GM23338 (cell line): ENCODE data around the gene CPD.

Experiments
- EZH2 ChIP-seq: fragments of 200-600 bp; sonication (generic); IDR thresholded peaks from one replicate; pipeline ENCODE4 v1.8.0; 2017; ENCODE audit warnings: antibody characterized with exemption, mild to moderate bottlenecking, low read depth; ENCODE audit not compliant: unreplicated experiment
- TF ChIP-seq, protein P1 (sequence below), 2 experiments: fragments of 200-600 bp in 1 of 2; sonication (generic) in 1 of 2; conservative IDR thresholded peaks; 2 replicates each; pipeline versions ENCODE4 v1.5.1 to v1.6.1; 2016 to 2017; ENCODE audit warnings: antibody characterized with exemption in 2 of 2, low read depth in 2 of 2, mild to moderate bottlenecking in 2 of 2, moderate library complexity in 1 of 2

DNA sequence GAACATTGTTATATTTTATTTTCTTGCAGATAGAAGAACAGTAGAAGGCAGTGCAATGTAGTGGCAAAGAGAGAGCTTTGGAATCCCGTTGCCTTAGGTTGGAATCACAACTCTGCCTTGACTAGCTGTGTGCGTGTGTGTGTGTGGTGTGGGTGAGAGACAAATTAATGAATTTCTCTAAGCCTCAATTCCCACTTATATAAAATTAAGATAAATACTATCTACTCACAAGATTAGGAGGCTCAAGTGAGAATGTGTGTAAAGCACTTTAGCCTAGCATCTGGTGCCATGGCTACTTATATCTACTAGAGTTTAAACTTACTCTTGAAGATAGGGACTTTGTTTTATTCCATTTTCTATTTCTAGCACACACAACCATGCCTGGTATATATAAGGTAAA is 12.8 kb downstream of the CPD start:
- TF ChIP-seq, protein P1, sequence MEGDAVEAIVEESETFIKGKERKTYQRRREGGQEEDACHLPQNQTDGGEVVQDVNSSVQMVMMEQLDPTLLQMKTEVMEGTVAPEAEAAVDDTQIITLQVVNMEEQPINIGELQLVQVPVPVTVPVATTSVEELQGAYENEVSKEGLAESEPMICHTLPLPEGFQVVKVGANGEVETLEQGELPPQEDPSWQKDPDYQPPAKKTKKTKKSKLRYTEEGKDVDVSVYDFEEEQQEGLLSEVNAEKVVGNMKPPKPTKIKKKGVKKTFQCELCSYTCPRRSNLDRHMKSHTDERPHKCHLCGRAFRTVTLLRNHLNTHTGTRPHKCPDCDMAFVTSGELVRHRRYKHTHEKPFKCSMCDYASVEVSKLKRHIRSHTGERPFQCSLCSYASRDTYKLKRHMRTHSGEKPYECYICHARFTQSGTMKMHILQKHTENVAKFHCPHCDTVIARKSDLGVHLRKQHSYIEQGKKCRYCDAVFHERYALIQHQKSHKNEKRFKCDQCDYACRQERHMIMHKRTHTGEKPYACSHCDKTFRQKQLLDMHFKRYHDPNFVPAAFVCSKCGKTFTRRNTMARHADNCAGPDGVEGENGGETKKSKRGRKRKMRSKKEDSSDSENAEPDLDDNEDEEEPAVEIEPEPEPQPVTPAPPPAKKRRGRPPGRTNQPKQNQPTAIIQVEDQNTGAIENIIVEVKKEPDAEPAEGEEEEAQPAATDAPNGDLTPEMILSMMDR (conservative IDR thresholded peaks at IDR 0.05; ENCODE audit: low read depth in 2 of 2): no peak
- TF ChIP-seq EZH2: no peak
